Mucosa of rectum (tissue), 2 donors: ENCODE measurements around the gene GPRC5A.
A peak's percentile ranks its signal among the peaks of the same experiment; 100 is the strongest.
"Not testable (repeated sequence)": the region's sequence is repeated elsewhere in the genome, so short reads cannot be mapped to it uniquely, and the experiment has no call there.

ENCODE experiments used
- H3K27ac ChIP-seq, 2 donors: one replicate each; pipeline ENCODE4 v1.7.0; 2013; ENCODE audit warnings: inconsistent platforms in 2 of 2, low read depth in 2 of 2, low read length in 2 of 2
- H3K27me3 ChIP-seq, 2 donors: one replicate each; pipeline ENCODE4 v1.7.0; 2013; ENCODE audit warnings: low read length in 2 of 2; ENCODE audit not compliant: control insufficient read depth in 2 of 2, insufficient read depth in 2 of 2
- H3K36me3 ChIP-seq, 2 donors: one replicate each; pipeline ENCODE4 v1.7.0; 2013; ENCODE audit warnings: low read length in 2 of 2; ENCODE audit not compliant: control insufficient read depth in 2 of 2, insufficient read depth in 2 of 2
- H3K4me1 ChIP-seq, 2 donors: one replicate each; pipeline ENCODE4 v1.7.0; 2013; ENCODE audit warnings: low read length in 2 of 2, mild to moderate bottlenecking in 1 of 2; ENCODE audit not compliant: control insufficient read depth in 2 of 2, insufficient read depth in 2 of 2
- H3K4me3 ChIP-seq, 2 donors: one replicate each; pipeline ENCODE4 v1.7.0; 2013; ENCODE audit warnings: low read length in 2 of 2
- H3K9ac ChIP-seq, 2 donors: one replicate each; pipeline ENCODE4 v1.7.0; 2013; ENCODE audit warnings: low read length in 2 of 2, low read depth in 1 of 2, mild to moderate bottlenecking in 1 of 2
- H3K9me3 ChIP-seq, 2 donors: one replicate each; pipeline ENCODE4 v1.7.0; 2013; ENCODE audit warnings: low read length in 2 of 2; ENCODE audit not compliant: control insufficient read depth in 2 of 2
- donor health status: healthy.
- donor health status: Normal muscosa, but diverticular disease.

Gene GPRC5A

GRCh38 chr12:12891080-12891880 is at the start of gene GPRC5A:
GPRC5A (plus strand) TSS chr12:12891562; CDS start chr12:12908250, 16,688 bp downstream.
- no peaks in the 10 kb centered on the region for H3K9me3 ChIP-seq
- H3K9ac ChIP-seq = peak within 1 kb of the TSS; percentile 88 to 90
- H3K36me3 ChIP-seq = no peaks in the 10 kb centered on the region
- peak within 1 kb of the TSS; percentile 79 to 84 for H3K4me3 ChIP-seq
- peak within 1 kb of the TSS; percentile 92 to 97 for H3K27ac ChIP-seq
- no peaks in the 10 kb centered on the region for H3K27me3 ChIP-seq
- peaks cover 12 to 35% of the 10 kb centered on the region in 2 donors for H3K4me1 ChIP-seq

GRCh38 chr12:12845794-12846243 is 45.5 kb upstream of the GPRC5A start:
- no peak overlapping the region for H3K27ac ChIP-seq
- H3K4me3 ChIP-seq = no peak overlapping the region
- no peaks in the 10 kb centered on the region for H3K4me1 ChIP-seq
- H3K9me3 ChIP-seq = peaks cover 0 to under 1% of the 10 kb centered on the region in 2 donors
- no peak overlapping the region for H3K9ac ChIP-seq
- H3K36me3 ChIP-seq = no peaks in the 10 kb centered on the region
- H3K27me3 ChIP-seq = no peaks in the 10 kb centered on the region

DNA sequence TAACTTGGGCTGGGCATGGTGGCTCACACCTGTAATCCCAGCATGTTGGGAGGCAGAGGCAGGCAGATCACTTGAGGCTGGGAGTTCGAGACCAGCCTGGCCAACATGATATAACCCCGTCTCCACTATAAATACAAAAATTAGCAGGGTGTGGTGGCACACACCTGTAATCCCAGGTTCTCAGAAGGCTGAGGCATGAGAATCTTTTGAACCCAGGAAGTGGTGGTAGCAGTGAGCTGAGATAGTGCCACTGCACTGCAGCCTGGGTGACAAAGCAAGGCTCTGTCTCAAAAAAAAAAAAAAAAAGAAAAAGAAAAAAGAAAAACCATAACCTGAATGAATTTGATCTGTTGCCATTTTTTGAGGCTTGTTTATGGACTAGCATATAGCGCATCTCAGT is 44.6 kb upstream of the GPRC5A start:
- H3K4me3 ChIP-seq, H3K4me1 ChIP-seq, H3K9me3 ChIP-seq, H3K27ac ChIP-seq, H3K9ac ChIP-seq, H3K36me3 ChIP-seq, H3K27me3 ChIP-seq: not testable (repeated sequence)

DNA sequence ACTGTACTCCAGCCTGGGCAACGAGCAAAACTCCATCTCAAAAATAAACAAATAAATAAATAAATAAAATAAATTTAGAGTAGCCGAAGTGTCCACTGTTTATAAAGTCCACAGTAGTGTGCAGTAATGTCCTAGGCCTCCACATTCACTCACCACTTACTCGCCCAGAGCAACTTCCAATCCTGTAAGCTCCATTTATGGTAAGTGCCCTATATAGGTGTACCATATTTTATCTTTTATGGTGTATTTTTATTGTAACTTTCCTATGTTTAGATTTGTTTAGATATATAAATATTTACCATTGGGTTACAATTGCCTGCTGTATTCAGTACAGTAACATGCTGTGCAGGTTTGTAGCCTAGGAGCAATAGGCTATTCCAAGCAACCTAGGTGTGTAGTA is 37.9 kb upstream of the GPRC5A start:
- Histone ChIP-seq H3K9ac (no peak overlapping the region), H3K4me1 (no peaks in the 10 kb centered on the region), H3K4me3 (no peak overlapping the region), H3K27ac (no peak overlapping the region), H3K36me3 (no peaks in the 10 kb centered on the region), H3K27me3 (no peaks in the 10 kb centered on the region), H3K9me3 (peaks cover 0 to 3% of the 10 kb centered on the region in 2 donors)

- no peaks in the 10 kb centered on the region for H3K9me3 ChIP-seq
Measured at GRCh38 chr12:12859690-12860089, 31.7 kb upstream of the GPRC5A start.

DNA sequence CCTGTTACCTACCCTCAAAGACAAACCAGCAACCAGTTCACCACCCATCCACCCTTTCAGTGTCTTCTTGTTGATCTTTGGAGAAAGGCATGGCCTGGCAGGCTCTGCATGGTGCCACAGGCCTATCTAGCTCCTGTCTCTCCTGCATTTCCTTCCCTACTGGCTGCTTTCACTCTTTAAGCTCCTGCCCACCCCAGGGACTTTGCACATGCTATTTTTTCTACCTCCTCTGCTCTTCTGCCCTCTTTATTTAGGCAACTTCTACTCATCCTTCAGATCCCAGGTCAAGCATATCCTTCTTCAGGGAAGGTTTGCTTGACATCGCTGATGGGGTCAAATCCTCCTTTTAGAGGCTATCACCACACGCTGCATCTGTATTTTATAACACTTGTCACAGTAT is 27.1 kb upstream of the GPRC5A start:
- H3K9me3 ChIP-seq = no peaks in the 10 kb centered on the region
- H3K4me3 ChIP-seq = no peak overlapping the region
- no peak overlapping the region for H3K9ac ChIP-seq
- no peaks in the 10 kb centered on the region for H3K27me3 ChIP-seq
- H3K4me1 ChIP-seq = no peaks in the 10 kb centered on the region
- no peaks in the 10 kb centered on the region for H3K36me3 ChIP-seq
- H3K27ac ChIP-seq = no peak overlapping the region

More at GRCh38 chr12:12859690-12860089, 31.7 kb upstream of the GPRC5A start:
- Histone ChIP-seq H3K36me3 (no peaks in the 10 kb centered on the region), H3K27ac (no peak overlapping the region), H3K27me3 (no peaks in the 10 kb centered on the region), H3K4me1 (no peaks in the 10 kb centered on the region), H3K4me3 (no peak overlapping the region), H3K9ac (no peak overlapping the region)

GRCh38 chr12:12868477-12869235 is 22.7 kb upstream of the GPRC5A start:
- Histone ChIP-seq H3K9ac (no peak overlapping the region), H3K4me3 (no peak overlapping the region), H3K9me3 (no peaks in the 10 kb centered on the region), H3K36me3 (no peaks in the 10 kb centered on the region), H3K4me1 (peaks cover 11 to 18% of the 10 kb centered on the region in 2 donors), H3K27ac (no peak overlapping the region), H3K27me3 (no peaks in the 10 kb centered on the region)

DNA sequence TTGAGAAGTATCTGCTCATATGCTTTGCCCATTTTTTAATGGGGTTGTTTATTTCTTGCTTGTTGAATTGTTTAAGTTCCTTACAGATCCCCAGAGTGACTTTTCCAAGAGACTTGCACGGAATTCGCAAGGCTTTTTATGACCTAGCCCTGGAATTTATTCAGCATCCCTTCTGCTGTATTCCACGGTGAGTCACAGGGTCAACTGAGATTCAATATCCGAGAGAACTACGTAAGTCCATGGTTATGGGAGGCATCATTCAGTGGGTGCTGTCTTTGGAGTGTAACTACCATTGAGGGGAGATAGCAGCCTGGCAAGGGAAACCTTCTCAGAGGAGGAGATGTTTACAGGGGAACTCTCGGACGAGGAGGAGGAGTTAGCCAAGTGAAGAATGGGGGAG is 20.9 kb upstream of the GPRC5A start:
- Histone ChIP-seq H3K27ac (no peak overlapping the region), H3K36me3 (no peaks in the 10 kb centered on the region), H3K4me1 (peaks cover 11 to 22% of the 10 kb centered on the region in 2 donors), H3K27me3 (no peaks in the 10 kb centered on the region), H3K4me3 (no peak overlapping the region), H3K9me3 (no peaks in the 10 kb centered on the region), H3K9ac (no peak overlapping the region)

- H3K27me3 ChIP-seq = no peaks in the 10 kb centered on the region
- peak overlapping the region; percentile 81 to 86 for H3K27ac ChIP-seq
- no peaks in the 10 kb centered on the region for H3K9me3 ChIP-seq
- peak overlapping the region in 1 of 2 donors; percentile 23 for H3K9ac ChIP-seq
- H3K36me3 ChIP-seq = no peaks in the 10 kb centered on the region
- peaks cover 15 to 27% of the 10 kb centered on the region in 2 donors for H3K4me1 ChIP-seq
- no peak overlapping the region for H3K4me3 ChIP-seq
Measured at GRCh38 chr12:12871587-12872138, 19.7 kb upstream of the GPRC5A start.
